Stimulated activated CD8-positive, alpha-beta memory T cell treated with anti-CD3 and anti-CD28 coated beads, Interleukin-12 subunit alpha, Interleukin-12 subunit beta, amount 100 ng/mL, for 1 hour (primary cell): Measurements from ENCODE around the gene SHISA7.

Experiments used
- DNase-seq: peaks from one replicate; pipeline ENCODE4 v3.0.0-alpha.2; 2020; ENCODE audit warnings: low read depth

SHISA7 gene

GRCh38 chr19:55443045-55443823 lies at the start of gene SHISA7:
SHISA7 (minus strand) TSS chr19:55443300; CDS start chr19:55442863, 437 bp downstream.
- DNase-seq = no peak

GRCh38 chr19:55492362-55492944 lies 49.4 kb upstream of the SHISA7 start:
- DNase-seq = no peak

DNA sequence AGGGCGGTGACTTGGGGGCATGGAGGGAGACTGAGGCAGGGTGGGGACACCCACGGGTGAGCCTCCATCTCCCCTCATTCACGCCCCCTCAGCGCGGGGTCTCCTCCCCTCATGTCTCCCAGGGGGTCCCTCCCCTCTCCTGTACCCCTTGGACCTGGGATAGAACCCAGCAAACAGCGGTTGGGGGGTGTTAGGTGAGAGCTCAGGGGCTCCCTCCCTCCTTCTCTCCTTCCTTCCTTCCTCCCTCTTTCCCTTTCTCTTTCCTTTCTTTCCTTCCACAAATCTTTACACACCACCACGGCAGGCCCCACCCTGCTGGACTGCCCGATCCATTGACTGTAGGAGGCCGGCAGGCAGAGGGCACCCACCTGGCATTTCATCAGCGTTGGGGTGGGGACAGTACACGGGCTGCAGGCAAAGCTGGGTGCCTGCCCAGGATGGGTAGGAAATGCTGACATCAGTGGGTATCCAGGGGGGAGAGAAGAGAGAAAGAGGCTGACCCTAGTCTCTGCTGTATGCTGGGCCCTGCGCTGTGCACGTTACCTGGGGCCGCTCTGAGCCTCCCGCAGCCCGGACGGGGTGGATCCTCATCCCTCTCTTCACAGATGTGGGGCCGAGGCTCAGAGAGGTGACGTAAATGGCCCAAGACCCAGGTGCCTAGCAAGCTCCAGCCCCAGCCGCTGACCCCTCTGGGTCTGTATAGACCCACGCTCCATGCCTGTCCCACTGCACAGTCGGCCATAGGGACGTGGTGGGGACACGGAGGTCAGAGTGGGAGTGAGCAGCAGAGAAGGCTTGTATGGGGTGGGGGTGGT lies 48.7 kb upstream of the SHISA7 start:
- no peak for DNase-seq

DNA sequence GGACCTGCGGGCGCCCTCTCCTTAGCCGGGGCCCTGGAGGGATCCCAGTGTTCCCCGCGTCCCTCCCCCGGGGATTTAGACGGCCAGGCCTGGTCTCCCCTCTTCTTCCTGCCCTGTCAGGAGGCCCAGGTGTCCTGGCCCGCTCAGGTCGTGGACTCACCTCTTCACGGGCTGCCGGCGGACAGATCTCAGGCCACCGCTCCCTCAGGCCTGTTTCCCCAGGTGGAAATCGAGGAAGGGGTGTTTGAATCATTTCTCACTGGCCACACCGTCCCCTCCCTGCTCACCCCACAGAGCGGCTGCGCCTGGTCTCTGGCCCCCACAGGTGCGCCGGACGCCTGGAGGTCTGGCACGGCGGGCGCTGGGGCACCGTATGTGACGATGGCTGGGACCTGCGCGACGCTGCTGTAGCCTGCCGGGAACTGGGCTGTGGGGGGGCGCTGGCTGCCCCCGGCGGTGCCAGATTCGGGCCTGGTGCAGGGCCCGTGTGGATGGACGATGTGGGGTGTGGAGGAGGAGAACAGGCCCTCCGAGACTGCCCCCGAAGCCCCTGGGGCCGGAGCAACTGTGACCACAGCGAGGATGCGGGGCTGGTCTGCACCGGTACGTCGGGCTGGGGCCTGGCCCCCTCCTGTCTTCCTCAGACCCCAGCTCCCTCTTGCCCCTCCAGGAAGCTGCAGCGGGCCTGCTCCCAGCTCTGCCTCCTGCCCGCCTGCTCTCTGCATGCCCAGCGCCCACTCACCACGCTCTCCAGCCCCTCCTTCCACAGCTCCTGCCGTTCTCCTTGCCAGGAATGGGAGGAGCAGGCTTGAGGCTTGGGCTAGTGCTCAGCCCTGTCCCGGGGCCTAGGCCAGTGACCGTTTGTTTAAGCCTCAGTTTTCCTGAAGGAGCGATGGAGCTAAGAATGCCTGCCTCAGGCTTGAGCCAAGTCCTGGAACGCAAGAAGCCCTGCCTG lies 47.7 kb upstream of the SHISA7 start:
- DNase-seq = no peak

- no peak for DNase-seq
Observed at GRCh38 chr19:55489711-55490477, 46.8 kb upstream of the SHISA7 start.

DNA sequence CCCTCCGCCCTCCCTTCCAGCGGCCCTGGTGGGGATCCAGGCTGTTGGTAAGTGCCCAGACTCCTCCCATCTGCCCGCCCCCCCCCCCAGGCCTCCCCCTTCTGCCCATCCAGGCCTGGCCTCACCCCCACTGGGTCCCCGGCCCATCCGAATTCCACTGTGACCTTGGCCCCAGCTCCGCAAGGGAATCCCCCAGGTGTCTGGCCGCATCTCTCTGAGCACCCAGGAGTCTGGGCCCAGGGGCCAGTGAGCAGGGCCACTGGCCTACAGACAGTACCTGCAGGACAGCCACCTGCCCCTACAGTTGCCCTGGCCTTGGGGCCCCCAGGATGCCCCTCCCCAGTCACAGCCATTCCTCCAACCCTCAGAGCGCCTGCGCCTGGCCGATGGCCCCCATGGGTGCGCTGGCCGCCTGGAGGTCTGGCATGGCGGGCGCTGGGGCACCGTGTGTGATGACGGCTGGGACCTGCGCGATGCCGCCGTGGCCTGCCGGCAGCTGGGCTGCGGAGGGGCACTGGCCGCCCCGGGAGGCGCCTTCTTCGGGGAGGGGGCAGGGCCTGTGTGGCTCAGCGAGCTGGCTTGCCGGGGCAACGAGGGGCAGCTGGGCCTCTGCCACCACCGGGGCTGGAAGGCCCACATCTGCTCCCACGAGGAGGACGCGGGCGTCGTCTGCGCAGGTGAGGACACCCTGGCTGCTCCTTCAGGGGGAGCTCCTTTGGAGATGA lies 46.0 kb upstream of the SHISA7 start:
- no peak for DNase-seq

- no peak for DNase-seq
Observed at GRCh38 chr19:55487924-55488687, 45.0 kb upstream of the SHISA7 start, which contains the start of gene SSC5D. SSC5D (plus strand) TSS chr19:55488436; CDS start chr19:55488590, 154 bp downstream.

DNA sequence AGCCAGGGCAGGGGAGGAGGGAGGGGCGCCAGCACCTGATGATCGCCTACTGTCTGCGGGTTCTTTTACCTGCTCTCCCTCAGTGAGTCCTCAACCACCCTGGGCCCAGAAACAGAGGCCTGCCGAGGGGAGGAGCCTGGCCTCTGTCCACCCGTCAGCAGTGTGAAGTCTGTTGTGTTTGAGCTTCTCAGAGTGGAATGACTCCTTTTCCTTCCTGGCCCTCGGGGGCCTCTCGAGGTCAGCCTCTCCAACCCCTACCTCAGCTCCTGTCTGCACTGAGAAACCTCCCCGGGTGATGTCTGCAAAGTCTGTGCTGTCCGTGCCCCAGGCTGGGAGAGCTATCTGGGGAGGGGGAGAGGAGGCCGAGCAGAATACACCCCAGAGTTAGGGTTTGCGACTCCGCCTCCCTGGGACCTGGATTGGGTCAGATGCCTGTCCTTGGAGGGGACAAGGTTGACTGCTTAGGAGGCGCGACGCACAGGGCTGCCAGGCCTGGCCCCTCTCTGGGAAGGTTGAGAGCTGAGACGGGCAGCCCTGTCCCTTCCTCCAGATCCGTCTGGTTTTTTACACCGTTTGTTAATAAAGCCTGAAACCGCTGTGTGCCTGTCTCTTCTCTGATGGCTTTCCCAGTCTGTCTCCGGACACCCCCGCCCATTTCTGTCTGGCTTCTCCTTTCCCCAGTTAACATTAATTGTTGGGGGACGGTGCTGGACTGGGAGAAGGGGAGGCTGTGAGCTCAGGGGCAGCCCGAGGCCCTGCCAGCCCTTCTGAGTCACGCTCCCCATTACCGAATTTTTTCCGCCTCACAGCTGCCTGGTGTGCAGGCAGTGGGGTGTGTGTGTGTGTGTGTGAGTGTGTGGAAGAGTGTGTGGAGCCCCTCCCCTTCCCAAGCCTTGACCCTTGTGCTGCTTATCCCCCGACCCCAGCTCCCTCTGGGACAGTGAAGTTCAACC lies 44.1 kb upstream of the SHISA7 start:
- DNase-seq = peak; percentile 24

GRCh38 chr19:55486043-55486970 lies 43.2 kb upstream of the SHISA7 start:
- DNase-seq = no peak

DNA sequence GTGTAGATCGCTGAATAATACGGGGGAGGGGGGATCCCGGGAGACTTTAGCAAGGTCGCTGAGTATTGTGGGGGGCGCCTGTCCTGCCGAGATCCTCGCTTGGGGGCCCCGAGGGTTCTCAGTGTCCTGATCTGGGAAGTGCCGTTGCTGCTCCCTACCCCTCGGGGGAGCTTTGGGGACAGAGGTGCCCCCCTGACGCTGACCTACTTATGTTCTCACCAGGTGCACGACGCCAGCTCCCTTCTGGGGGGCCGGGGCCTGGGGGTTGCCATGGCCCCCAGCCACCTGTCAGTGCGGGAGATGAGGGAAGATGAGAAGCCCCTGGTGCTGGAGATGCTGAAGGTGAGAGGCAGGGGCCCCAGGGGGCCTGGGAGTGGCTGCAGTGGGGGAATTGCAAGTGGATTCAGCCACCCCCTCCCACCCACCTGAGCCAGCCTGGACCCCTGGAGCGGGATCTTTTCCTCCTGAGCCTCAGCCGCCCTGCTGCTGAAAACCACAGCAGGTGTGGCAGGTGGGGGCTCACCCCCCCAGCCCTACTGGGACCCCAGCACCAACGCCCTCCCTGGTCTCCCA lies 42.4 kb upstream of the SHISA7 start:
- DNase-seq = no peak

GRCh38 chr19:55484593-55485438 lies 41.7 kb upstream of the SHISA7 start, which contains the start of gene NAT14:
NAT14 (plus strand) TSS chr19:55485188; CDS start chr19:55485709, 521 bp downstream.
- DNase-seq = no peak

GRCh38 chr19:55483706-55484592 lies 40.8 kb upstream of the SHISA7 start:
- DNase-seq = no peak

DNA sequence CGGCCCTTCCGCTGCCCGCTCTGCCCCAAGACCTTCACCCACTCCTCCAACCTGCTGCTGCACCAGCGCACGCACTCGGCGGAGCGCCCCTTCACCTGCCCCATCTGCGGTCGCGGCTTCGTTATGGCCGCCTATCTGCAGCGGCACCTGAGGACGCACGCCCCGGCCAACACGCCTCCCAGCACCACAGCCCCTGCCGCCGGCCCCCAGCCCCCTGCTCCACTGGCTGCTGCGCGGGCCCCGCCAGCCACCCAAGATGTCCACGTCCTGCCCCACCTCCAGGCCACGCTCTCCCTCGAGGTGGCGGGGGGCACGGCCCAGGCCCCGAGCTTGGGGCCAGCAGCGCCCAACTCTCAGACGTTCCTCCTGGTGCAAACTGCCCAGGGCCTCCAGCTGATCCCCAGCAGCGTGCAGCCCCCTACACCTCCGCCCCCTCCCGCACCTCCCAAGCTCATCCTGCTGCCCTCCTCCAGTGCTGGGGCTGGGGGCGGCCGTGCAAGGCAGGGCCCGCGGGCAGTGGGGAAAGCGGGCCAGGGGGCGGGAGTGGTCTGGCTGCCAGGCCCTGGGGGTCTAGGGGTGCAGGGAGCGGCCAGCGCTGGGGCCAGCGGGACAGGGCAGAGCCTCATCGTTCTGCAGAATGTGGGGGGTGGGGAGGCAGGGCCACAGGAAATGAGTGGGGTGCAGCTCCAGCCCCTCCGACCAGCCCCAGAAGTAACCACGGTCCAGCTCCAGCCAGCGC lies 40.0 kb upstream of the SHISA7 start:
- DNase-seq = no peak
